HepG2 (cell line): ENCODE measurements around the gene RPRD1A. TPM values are rescaled to one million over a fixed set of nuclear protein-coding genes. Genes with fewer than 3 reads are reported as not detected.

Experiments
- ATAC-seq: fragments of 200-7000 bp; cut with Tn5 transposase; 3 replicates; pipeline ENCODE4 v1.9.1; 2020; ENCODE audit warnings: mild to moderate bottlenecking, moderate library complexity
- BruUV-seq: library from RNA; stranded (reverse); fragments of 400-500 nt; replicated peaks from 2 replicates; lab custom pipeline; 2021; lab: Mats Ljungman, UMichigan
- CTCF ChIA-PET: fragments of 300-600 bp; formaldehyde crosslinking; extraction: SDS; loops from one replicate; lab custom pipeline; 2021; ENCODE audit warnings: low total read pairs, inconsistent platforms, low intra/inter-chr PET ratio; lab: Yijun Ruan, JAX
- POLR2A ChIA-PET: fragments of 350-600 bp; sonication (Branson Sonifier 250); formaldehyde crosslinking; loops from one replicate; lab custom pipeline; 2020; ENCODE audit warnings: antibody characterized with exemption, inconsistent platforms; lab: Yijun Ruan, JAX
- DNase-seq: peaks from one replicate; pipeline ENCODE4 v3.0.0-alpha.2; 2015; ENCODE audit warnings: low spot score
- FAIRE-seq: peaks from 3 replicates; lab custom pipeline; 2011; peaks lifted over from hg19 to GRCh38; lab: Jason Lieb, UNC
- H2AFZ ChIP-seq: one replicate; pipeline ENCODE4 v1.6.1; 2011; ENCODE audit warnings: low read length, inconsistent platforms
- H3K27ac ChIP-seq: fragments of 300-600 bp; 3 replicates; pipeline ENCODE4 v1.8.0; 2011; ENCODE audit warnings: mixed run types, mild to moderate bottlenecking, mixed read lengths, low read length, inconsistent platforms; ENCODE audit not compliant: insufficient read depth; ENCODE audit errors: extremely low read length
- H3K27me3 ChIP-seq, 2 experiments: fragments of 200-600 bp in 1 of 2; 2 replicates in 1 of 2; 3 replicates in 1 of 2; pipeline versions ENCODE4 v1.6.0 to v1.8.0; 2011; ENCODE audit warnings: low read length in 2 of 2, mild to moderate bottlenecking in 2 of 2, moderate library complexity in 2 of 2, inconsistent platforms in 1 of 2; ENCODE audit not compliant: insufficient read depth in 2 of 2, control insufficient read depth in 1 of 2
- H3K36me3 ChIP-seq, 2 experiments: fragments of 200-600 bp in 1 of 2; replicated peaks in 1 of 2; 2 replicates in 1 of 2; 3 replicates in 1 of 2; pipeline versions ENCODE4 v1.5.1 to v1.8.0; 2011; ENCODE audit warnings: low read length in 2 of 2, inconsistent platforms in 1 of 2; ENCODE audit not compliant: insufficient read depth in 2 of 2, control insufficient read depth in 1 of 2
- H3K4me1 ChIP-seq: 2 replicates; pipeline ENCODE4 v1.5.1; 2012; ENCODE audit warnings: low read length, inconsistent platforms; ENCODE audit not compliant: insufficient read depth
- H3K4me2 ChIP-seq: 2 replicates; pipeline ENCODE4 v1.6.0; 2011; ENCODE audit warnings: low read depth, low read length, inconsistent platforms
- H3K4me3 ChIP-seq, 3 experiments: fragments of 200-600 bp in 1 of 3; sonication (generic), shearing (Covaris generic) in 1 of 3; replicated peaks in 1 of 3; 2 replicates each; pipeline ENCODE4 v1.5.1; 2011 to 2016; ENCODE audit warnings: low read length in 3 of 3, inconsistent platforms in 2 of 3, low read depth in 2 of 3, mild to moderate bottlenecking in 2 of 3, control low read depth in 1 of 3, mixed read lengths in 1 of 3; ENCODE audit not compliant: insufficient read depth in 1 of 3
- H3K79me2 ChIP-seq: one replicate; pipeline ENCODE4 v1.6.1; 2011; ENCODE audit warnings: low read length, inconsistent platforms; ENCODE audit not compliant: insufficient read depth
- H3K9ac ChIP-seq: 2 replicates; pipeline ENCODE4 v1.6.0; 2011; ENCODE audit warnings: mild to moderate bottlenecking, low read depth, low read length, inconsistent platforms; ENCODE audit not compliant: insufficient read depth
- H3K9me3 ChIP-seq: 2 replicates; pipeline ENCODE4 v1.5.1; 2012; ENCODE audit warnings: mild to moderate bottlenecking, low read length
- H4K20me1 ChIP-seq: 2 replicates; pipeline ENCODE4 v1.6.0; 2011; ENCODE audit warnings: inconsistent platforms, mild to moderate bottlenecking, low read length, moderate library complexity; ENCODE audit not compliant: insufficient read depth
- HNRNPLL ChIP-seq: fragments of 200-400 bp; formaldehyde crosslinking; IDR thresholded peaks from 2 replicates; pipeline ENCODE4 v1.6.1; 2017; ENCODE audit warnings: mild to moderate bottlenecking, low read depth, low read length; ENCODE audit not compliant: poor library complexity, severe bottlenecking
- NAIF1 ChIP-seq: sonication (generic); formaldehyde crosslinking; IDR thresholded peaks from 2 replicates; pipeline ENCODE4 v1.5.0; 2020; ENCODE audit warnings: mild to moderate bottlenecking, missing genetic modification reagents, borderline replicate concordance
- NFKB2 ChIP-seq: sonication (generic); formaldehyde crosslinking; IDR thresholded peaks from 2 replicates; pipeline ENCODE4 v1.4.0; 2020; ENCODE audit warnings: missing genetic modification reagents, borderline replicate concordance
- NFKBIZ ChIP-seq: IDR thresholded peaks from 2 replicates; pipeline ENCODE4 v1.6.1; 2018; ENCODE audit warnings: missing genetic modification reagents, missing compliant biosample characterization
- NR2C2 ChIP-seq: sonication (generic); formaldehyde crosslinking; IDR thresholded peaks from 2 replicates; pipeline ENCODE4 v1.4.0; 2020; ENCODE audit warnings: missing genetic modification reagents, mild to moderate bottlenecking, moderate library complexity, borderline replicate concordance
- ONECUT2 ChIP-seq: sonication (generic); formaldehyde crosslinking; IDR thresholded peaks from 2 replicates; pipeline ENCODE4 v1.4.0; 2020; ENCODE audit warnings: missing genetic modification reagents
- PRDM15 ChIP-seq: sonication (generic); formaldehyde crosslinking; IDR thresholded peaks from 2 replicates; pipeline ENCODE4 v1.4.0; 2020; ENCODE audit warnings: missing genetic modification reagents
- SP4 ChIP-seq: sonication (generic); formaldehyde crosslinking; IDR thresholded peaks from 2 replicates; pipeline ENCODE4 v1.8.1; 2023; ENCODE audit warnings: mild to moderate bottlenecking, missing genetic modification reagents
- TBL1XR1 ChIP-seq: fragments of 150-350 bp; IDR thresholded peaks from 2 replicates; pipeline ENCODE4 v1.6.1; 2014; ENCODE audit warnings: borderline replicate concordance, low read length; ENCODE audit not compliant: partially characterized antibody
- ZSCAN22 ChIP-seq: sonication (generic); formaldehyde crosslinking; IDR thresholded peaks from 2 replicates; pipeline ENCODE4 v1.4.0; 2020; ENCODE audit warnings: mild to moderate bottlenecking, missing genetic modification reagents
- WGBS: methylation state at CpG from one replicate; pipeline ENCODE4 v1.1.6; 2017; ENCODE audit warnings: low lambda C conversion rate; 5-methylcytosine and 5-hydroxymethylcytosine counted together
- in situ Hi-C: cut with HindIII; loops from 2 replicates; pipeline ENCODE4 v1.10.0; 2017; ENCODE audit warnings: low pct_unique_long_range_greater_than_20kb; ENCODE audit not compliant: extremely low pct_ligation_motif_present
- intact Hi-C: fragments of 100-400 bp; cut with micrococcal nuclease; formaldehyde crosslinking; loops from one replicate; pipeline ENCODE4 v1.10.0; 2022; ENCODE audit not compliant: unreplicated experiment
- polyA plus RNA-seq, 8 experiments: library from polyadenylated mRNA; depleted of rRNA in 3 of 8; stranded (reverse) in 7 of 8; unstranded in 1 of 8; fragments of >200 nt; fragmentation: Illumina TruSeq in 4 of 8; extraction: Trizol in 4 of 8; gene quantifications; 2 replicates each; pipeline versions ENCODE4 v1.2.1 to v1.2.3, GENCODE V29; 2011 to 2016; ENCODE audit warnings: low read depth in 4 of 8, missing spikeins in 1 of 8, mixed read lengths in 1 of 8; ENCODE audit not compliant: insufficient read depth in 1 of 8
- total RNA-seq, 5 experiments: library from RNA; depleted of rRNA; stranded (reverse); fragments of >200 nt; fragmentation: Illumina TruSeq; extraction: Trizol; gene quantifications; 2 replicates each; pipeline ENCODE4 v1.2.3, GENCODE V29; 2016; ENCODE audit warnings: low read depth in 1 of 5
- TF ChIP-seq, protein P1 (sequence below): sonication (generic); formaldehyde crosslinking; IDR thresholded peaks from 2 replicates; pipeline ENCODE4 v1.4.0; 2020; ENCODE audit warnings: missing genetic modification reagents

The RPRD1A gene
- total and polyA plus RNA-seq, 2 of the 13 experiments (the other 11 are each of a cell fraction or from before 2014, with no cell fraction given) = 42.5 to 78.2 TPM

DNA sequence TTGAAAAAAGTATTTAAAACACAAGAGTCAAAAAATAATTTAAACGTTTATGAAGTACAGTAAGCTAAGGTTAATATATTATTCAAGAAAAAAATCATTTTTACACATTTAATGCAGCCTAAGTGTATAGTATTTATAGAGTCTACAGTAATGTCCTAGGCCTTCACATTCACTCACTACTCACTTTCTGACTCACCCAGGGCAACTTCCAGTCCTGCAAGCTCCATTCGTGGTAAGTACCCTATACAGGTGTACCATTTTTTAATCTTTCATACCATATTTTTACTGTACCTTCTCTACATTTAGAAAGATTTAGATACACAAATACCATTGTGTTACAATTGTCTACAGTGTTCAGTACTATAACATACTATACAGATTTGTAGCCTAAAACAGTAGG is 20.9 kb upstream of the RPRD1A start:
- Histone ChIP-seq H3K79me2 (no peaks in the 10 kb centered on the region), H3K27me3 (peaks cover 1 to 8% of the 10 kb centered on the region in 2 experiments; a peak in 2 of 5 replicates), H3K9me3 (no peaks in the 10 kb centered on the region), H3K9ac (no peak overlapping the region), H3K4me1 (peaks cover 2% of the 10 kb centered on the region; the same call in 1 of the 2 replicates), H3K27ac (no peak overlapping the region), H3K4me2 (no peak overlapping the region), H3K36me3 (no peaks in the 10 kb centered on the region), H3K4me3 (no peak overlapping the region), H4K20me1 (no peaks in the 10 kb centered on the region), H2AFZ (no peak overlapping the region)
- TF ChIP-seq TBL1XR1 (no peak), SP4 (no peak), NR2C2 (CRISPR knock-in tag) (no peak), NFKBIZ (CRISPR knock-in tag) (no peak), NAIF1 (CRISPR knock-in tag) (no peak), PRDM15 (CRISPR knock-in tag) (no peak), HNRNPLL (no peak), NFKB2 (CRISPR knock-in tag) (no peak), ONECUT2 (CRISPR knock-in tag) (no peak), ZSCAN22 (no peak)
- TF ChIP-seq, protein P1, sequence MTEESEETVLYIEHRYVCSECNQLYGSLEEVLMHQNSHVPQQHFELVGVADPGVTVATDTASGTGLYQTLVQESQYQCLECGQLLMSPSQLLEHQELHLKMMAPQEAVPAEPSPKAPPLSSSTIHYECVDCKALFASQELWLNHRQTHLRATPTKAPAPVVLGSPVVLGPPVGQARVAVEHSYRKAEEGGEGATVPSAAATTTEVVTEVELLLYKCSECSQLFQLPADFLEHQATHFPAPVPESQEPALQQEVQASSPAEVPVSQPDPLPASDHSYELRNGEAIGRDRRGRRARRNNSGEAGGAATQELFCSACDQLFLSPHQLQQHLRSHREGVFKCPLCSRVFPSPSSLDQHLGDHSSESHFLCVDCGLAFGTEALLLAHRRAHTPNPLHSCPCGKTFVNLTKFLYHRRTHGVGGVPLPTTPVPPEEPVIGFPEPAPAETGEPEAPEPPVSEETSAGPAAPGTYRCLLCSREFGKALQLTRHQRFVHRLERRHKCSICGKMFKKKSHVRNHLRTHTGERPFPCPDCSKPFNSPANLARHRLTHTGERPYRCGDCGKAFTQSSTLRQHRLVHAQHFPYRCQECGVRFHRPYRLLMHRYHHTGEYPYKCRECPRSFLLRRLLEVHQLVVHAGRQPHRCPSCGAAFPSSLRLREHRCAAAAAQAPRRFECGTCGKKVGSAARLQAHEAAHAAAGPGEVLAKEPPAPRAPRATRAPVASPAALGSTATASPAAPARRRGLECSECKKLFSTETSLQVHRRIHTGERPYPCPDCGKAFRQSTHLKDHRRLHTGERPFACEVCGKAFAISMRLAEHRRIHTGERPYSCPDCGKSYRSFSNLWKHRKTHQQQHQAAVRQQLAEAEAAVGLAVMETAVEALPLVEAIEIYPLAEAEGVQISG (CRISPR knock-in tag) = no peak
- DNase-seq (no peak), FAIRE-seq (no peak), ATAC-seq (no peak)
- POLR2A ChIA-PET = interaction anchor here (0.6 kb wide), 1 partner anchor 102 kb away, joined by 3 read pairs; no protein-coding TSS in a partner anchor
- 1% methylated on average over 2 of the region's 2 CpGs for WGBS
- in situ Hi-C loops = no loop called here
- intact Hi-C loops = no loop called here
- CTCF ChIA-PET = no interaction called here
- BruUV-seq = no TSS peak
